Immature natural killer cell (primary cell): Measurements from ENCODE around the gene SERTAD2. TPM values are rescaled to one million over a fixed set of nuclear protein-coding genes. Genes with fewer than 3 reads are reported as not detected.

ENCODE experiments used
- DNase-seq, 3 donors: peaks; one replicate each; pipeline ENCODE4 v3.0.0; 2022; ENCODE audit warnings: mixed read lengths in 1 of 3
- H3K27ac Mint-ChIP-seq, 6 donors: one replicate each; pipeline ENCODE4 v1.8.0; 2020; ENCODE audit warnings: mixed read lengths in 6 of 6, mild to moderate bottlenecking in 5 of 6, inconsistent platforms in 4 of 6, moderate library complexity in 3 of 6
- H3K27me3 Mint-ChIP-seq, 3 donors: one replicate each; pipeline ENCODE4 v1.8.0; 2020 to 2021; ENCODE audit warnings: low read depth in 3 of 3, mild to moderate bottlenecking in 3 of 3, mixed read lengths in 3 of 3, moderate library complexity in 3 of 3, inconsistent platforms in 1 of 3
- H3K36me3 Mint-ChIP-seq, 3 donors: one replicate each; pipeline ENCODE4 v1.8.0; 2020; ENCODE audit warnings: mixed read lengths in 3 of 3, inconsistent platforms in 2 of 3, mild to moderate bottlenecking in 2 of 3
- H3K4me1 Mint-ChIP-seq, 2 donors: one replicate each; pipeline ENCODE4 v1.8.0; 2020; ENCODE audit warnings: inconsistent platforms in 2 of 2, mild to moderate bottlenecking in 2 of 2, mixed read lengths in 2 of 2, moderate library complexity in 1 of 2
- H3K4me3 Mint-ChIP-seq, 5 donors: one replicate each; pipeline ENCODE4 v1.8.0; 2020; ENCODE audit warnings: mild to moderate bottlenecking in 5 of 5, mixed read lengths in 5 of 5, inconsistent platforms in 3 of 5, moderate library complexity in 3 of 5
- H3K9me3 Mint-ChIP-seq, 6 donors: one replicate each; pipeline ENCODE4 v1.8.0; 2020; ENCODE audit warnings: mild to moderate bottlenecking in 6 of 6, mixed read lengths in 6 of 6, inconsistent platforms in 4 of 6, moderate library complexity in 3 of 6
- polyA plus RNA-seq, 3 donors: library from polyadenylated mRNA; unstranded; fragments of 300-500 nt; fragmentation: Illumina TruSeq; gene quantifications; one replicate each; pipeline ENCODE4 v1.2.3, GENCODE V29; 2021

Gene SERTAD2
- polyA plus RNA-seq, 3 donors from 2014 or later: 4.7 to 8.0 (median 6.1) TPM

DNA sequence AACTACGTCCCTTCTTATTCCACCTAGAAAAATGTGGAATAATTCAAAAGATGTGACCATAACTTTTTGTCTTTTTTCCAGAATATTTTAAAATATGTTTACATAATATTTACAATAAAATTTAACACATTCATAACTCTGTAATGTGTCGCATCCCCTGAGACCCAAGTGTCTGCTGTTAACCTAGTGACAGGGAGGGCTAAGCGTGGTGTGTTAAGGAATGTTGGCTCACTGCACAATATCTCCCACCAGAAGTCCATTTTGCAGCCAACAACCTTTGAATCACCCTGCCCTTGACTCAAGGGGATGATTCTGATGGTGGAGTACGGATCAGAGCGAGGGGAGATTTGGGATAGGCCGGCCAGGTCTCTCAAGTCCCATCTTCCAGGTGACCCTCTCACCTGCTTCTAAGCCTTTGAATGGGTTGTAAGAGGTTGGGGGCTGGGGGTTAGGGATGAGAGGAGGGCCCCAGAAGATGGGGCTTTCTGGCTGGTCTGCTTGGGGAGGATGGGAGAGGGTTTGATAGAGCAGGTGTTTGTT lies 43.3 kb downstream of the SERTAD2 start:
- no peaks in the 10 kb centered on the region for H3K36me3 Mint-ChIP-seq
- no peak for DNase-seq
- peaks cover 0 to 11% (median 0%) of the 10 kb centered on the region in 3 donors for H3K27me3 Mint-ChIP-seq
- no peaks in the 10 kb centered on the region for H3K9me3 Mint-ChIP-seq
- peaks cover 25 to 28% of the 10 kb centered on the region in 2 donors for H3K4me1 Mint-ChIP-seq
- peak overlapping the region; percentile 73 to 83 (median 79) for H3K4me3 Mint-ChIP-seq
- H3K27ac Mint-ChIP-seq: peak overlapping the region in 4 of 6 donors; percentile 22 to 80 (median 56)

DNA sequence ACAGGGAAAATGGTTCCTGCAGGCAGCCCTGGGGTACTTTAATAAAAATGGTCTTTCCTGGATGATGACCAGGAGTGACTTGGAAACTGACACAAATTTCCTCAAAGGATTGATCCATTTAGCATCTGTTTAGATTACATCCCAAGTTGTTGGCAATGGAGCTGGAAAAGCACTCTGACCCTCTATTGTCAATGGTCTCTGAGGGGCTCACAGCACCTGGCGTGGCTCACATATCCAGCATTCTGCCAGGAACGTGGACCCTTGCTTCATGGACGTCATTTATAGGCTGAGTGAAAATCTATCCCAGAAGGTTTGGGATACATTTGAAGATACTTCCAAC lies 43.8 kb downstream of the SERTAD2 start:
- Mint-ChIP-seq H3K9me3 (no peaks in the 10 kb centered on the region), H3K27me3 (peaks cover 0 to 11% (median 0%) of the 10 kb centered on the region in 3 donors), H3K27ac (peak overlapping the region in 5 of 6 donors; percentile 70 to 84 (median 80)), H3K36me3 (no peaks in the 10 kb centered on the region), H3K4me1 (peaks cover 25 to 28% of the 10 kb centered on the region in 2 donors), H3K4me3 (peak overlapping the region; percentile 73 to 83 (median 79))
- DNase-seq: no peak

DNA sequence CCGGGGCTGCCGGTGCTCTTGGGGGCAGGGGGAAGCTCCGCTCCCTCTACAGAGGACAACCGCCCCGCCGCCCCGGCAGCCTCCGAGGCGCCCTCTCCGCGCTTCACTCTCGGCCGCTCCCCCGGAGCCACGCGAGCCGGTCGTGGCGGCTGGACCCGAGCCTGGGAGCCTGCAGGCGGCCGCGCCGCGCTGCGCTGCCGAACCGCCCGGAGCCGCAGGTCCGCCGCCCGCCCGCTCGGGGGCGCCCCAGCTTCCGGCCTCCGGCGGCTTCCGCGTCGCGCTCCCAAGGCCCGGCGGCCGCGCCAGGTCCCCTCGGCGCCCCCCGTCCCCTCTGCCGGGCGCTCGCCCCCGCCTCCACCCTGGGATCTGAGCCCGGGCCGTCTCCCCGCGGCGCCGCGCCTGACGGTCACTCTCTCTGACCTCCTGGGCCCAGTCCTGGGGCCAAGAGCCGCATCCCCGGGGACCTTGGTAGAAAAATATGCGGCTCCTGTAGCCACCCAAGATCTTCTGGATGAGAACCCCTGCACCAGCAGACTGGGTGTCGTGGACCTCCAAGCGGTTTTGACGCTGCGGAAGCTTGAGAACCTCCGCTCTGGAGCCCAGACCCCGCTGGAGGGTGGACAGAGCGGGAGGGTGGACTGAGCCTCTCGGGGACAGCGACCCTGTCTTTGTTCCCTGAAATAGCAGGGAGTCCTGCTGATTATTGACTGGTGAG lies 44.3 kb downstream of the SERTAD2 start:
- H3K4me1 Mint-ChIP-seq: peaks cover 25 to 28% of the 10 kb centered on the region in 2 donors
- no peaks in the 10 kb centered on the region for H3K36me3 Mint-ChIP-seq
- peak overlapping the region; percentile 73 to 83 (median 79) for H3K4me3 Mint-ChIP-seq
- H3K27ac Mint-ChIP-seq: peak overlapping the region in 5 of 6 donors; percentile 70 to 84 (median 80)
- DNase-seq: peak; percentile 77 to 82 (median 78)
- peaks cover 0 to 11% (median 0%) of the 10 kb centered on the region in 3 donors for H3K27me3 Mint-ChIP-seq
- no peaks in the 10 kb centered on the region for H3K9me3 Mint-ChIP-seq

DNA sequence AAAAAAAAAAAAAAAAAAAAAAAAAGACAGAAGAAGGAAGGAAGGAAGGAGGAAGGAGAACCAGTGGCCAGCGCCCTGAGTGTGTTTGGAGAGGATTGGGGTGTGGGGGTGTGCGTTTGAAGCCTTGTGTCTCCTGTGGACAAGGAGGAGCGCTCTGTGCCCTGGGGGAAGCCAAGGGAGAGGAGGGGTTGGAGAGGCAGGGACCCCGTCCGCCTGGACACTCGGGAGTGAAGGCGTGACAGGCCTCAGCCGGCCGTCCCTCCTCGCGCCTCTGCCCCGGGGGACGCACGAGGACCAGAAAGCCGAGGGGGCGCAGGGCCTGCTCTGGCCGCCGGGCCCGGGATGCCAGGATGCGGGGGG lies 44.9 kb downstream of the SERTAD2 start:
- Mint-ChIP-seq H3K36me3 (no peaks in the 10 kb centered on the region), H3K9me3 (no peaks in the 10 kb centered on the region), H3K27ac (peak overlapping the region in 5 of 6 donors; percentile 48 to 85 (median 82)), H3K4me1 (peaks cover 25 to 28% of the 10 kb centered on the region in 2 donors), H3K27me3 (peaks cover 0 to 11% (median 0%) of the 10 kb centered on the region in 3 donors), H3K4me3 (peak overlapping the region; percentile 62 to 83 (median 77))
- DNase-seq: no peak

DNA sequence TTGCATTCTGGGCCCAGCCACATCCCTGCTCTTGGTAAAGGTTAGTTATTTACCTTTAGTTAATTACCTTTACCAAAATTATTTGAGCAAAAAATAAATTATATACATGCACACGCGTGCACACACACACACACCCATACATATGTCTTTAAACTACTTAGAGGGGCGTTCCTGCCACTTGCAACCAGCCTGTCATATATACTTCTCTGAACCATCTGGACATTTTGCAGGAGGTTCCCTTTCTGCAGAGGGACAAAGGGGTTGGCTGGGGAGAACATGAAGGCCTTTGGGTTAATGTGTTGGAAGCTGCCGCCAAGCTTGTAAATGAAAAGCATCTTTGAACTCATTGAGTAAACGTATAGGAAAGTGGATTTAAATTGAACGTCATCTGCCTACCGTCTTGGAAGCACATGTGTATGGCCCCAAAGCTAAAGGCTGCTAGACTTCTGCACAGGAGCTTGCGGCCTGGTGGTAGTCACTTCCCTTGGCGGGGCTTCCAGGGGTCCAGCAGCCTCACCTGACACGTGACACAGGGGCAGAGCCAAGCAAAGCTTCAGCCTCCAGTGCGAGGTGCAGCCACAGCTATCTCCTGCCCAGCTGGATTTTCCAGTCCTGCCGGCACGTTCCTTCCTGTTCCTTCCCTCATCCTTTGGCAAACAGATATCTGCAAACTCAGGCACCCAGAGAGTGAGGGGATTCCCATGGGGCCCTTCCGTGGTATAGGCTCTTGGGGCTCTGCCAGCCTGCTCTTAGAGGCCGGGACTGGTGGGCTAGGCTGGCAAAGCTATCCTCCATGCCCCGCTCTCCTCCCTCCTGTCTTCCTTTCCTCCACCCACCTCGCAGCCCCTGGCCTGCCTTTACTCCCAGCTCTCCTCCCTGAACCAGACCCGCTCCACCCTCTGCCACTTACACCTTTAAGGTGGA lies 46.1 kb downstream of the SERTAD2 start:
- Mint-ChIP-seq H3K4me3 (peak overlapping the region; percentile 62 to 83 (median 77)), H3K27me3 (peaks cover 0 to 11% (median 0%) of the 10 kb centered on the region in 3 donors), H3K27ac (peak overlapping the region; percentile 82 to 94 (median 87)), H3K9me3 (no peaks in the 10 kb centered on the region), H3K36me3 (no peaks in the 10 kb centered on the region), H3K4me1 (peaks cover 25 to 28% of the 10 kb centered on the region in 2 donors)
- DNase-seq: peak in 1 of 3 donors; percentile 9

DNA sequence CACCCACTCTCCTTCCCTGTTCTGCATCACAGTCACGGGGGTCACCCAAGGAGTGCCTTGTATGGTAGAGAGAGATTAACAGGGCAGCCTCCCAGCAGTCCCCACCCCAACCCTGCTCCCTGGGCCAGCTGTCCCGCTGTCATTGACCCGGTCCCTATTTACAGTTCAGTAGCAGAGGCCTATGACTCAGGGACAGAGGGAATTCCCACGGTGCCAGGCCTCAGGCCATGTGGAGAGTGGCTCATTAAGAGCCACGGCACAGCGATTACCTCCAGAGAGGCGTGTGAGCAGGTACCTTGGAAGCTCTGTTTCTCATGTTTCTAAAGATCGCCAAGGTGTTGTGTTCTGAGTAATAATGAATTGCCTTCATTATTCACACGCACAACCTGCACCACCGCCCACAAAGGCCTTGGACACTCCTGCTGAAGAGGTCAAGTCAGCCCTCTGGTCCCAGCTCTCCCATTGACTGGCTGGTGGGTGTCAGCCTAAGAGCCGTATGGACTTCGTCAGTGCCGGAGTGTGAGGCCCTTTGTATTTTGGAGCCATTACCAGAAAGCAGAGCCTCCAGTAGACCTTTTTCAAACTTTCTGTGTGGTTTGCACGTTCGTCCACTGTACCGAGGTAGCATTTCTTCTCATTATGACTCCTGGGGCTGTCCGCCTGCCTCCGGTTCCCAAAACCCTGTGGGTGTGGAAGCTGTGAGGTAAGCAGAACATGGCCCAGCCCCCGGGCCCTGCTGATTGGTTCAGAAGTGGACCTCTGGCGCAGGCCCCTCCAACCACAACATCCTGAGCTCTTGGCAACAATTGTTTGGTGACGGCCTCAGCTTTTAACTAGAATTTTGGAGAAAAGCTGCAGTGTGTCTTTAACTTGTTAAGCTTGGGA lies 47.0 kb downstream of the SERTAD2 start:
- peaks cover 0 to 15% (median 0%) of the 10 kb centered on the region in 3 donors for H3K27me3 Mint-ChIP-seq
- peaks cover 25 to 28% of the 10 kb centered on the region in 2 donors for H3K4me1 Mint-ChIP-seq
- no peaks in the 10 kb centered on the region for H3K9me3 Mint-ChIP-seq
- no peaks in the 10 kb centered on the region for H3K36me3 Mint-ChIP-seq
- peak overlapping the region; percentile 82 to 94 (median 87) for H3K27ac Mint-ChIP-seq
- H3K4me3 Mint-ChIP-seq: peak overlapping the region; percentile 59 to 83 (median 77)
- DNase-seq: peak; percentile 91 to 92 (median 92)

DNA sequence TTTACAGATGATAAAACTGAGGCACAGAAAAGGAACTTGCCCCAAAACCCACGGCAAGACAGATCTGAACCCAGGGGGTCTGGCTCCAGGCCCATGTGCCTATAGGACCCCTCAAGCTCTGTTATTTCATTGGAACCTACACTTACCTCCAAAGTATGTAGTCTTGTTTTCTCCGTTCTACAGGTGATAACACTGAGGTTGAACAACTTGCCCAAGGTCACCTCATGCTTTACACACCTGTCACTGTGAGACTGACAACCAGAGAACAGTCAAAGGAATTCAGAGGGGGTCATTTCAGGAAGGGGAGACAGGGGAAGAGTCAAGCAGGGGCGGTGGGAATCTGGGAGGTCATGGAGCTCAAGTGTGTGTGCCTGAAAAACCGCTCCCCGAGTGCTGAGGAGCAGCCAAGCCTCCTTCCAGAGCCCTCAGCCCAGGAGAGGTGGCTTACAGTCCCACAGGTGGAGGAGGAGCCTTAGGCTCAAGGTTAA lies 47.7 kb downstream of the SERTAD2 start:
- H3K9me3 Mint-ChIP-seq: no peaks in the 10 kb centered on the region
- H3K4me3 Mint-ChIP-seq: peak overlapping the region in 4 of 5 donors; percentile 7 to 83 (median 36)
- no peak for DNase-seq
- H3K36me3 Mint-ChIP-seq: no peaks in the 10 kb centered on the region
- H3K4me1 Mint-ChIP-seq: peaks cover 25 to 28% of the 10 kb centered on the region in 2 donors
- H3K27ac Mint-ChIP-seq: peak overlapping the region; percentile 45 to 94 (median 85)
- H3K27me3 Mint-ChIP-seq: peaks cover 0 to 16% (median 0%) of the 10 kb centered on the region in 3 donors

DNA sequence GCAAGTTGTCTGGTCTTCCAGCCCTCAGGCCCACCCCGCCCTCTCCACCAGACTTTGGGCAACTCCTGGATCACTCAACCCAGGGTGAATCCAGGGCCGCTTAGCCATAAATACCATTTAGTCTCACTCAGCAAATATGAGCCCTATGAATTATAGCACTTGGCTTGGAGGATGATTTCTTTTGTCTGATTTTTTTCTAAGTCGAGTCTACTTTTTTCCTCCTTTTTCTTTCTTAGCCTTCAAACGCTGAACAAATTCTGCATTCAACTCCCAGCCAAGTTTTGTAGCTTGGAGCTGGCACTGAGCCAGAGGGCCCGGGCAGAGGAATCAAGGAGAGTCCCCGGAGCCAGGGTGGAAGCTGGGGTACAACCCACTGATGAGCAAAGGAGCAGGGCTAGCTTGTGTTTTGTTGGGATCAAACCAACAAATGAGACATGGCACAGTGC lies 48.7 kb downstream of the SERTAD2 start:
- Mint-ChIP-seq H3K4me1 (peaks cover 25 to 28% of the 10 kb centered on the region in 2 donors), H3K27ac (peak overlapping the region in 2 of 6 donors; percentile 5 to 29), H3K4me3 (no peak overlapping the region), H3K27me3 (peaks cover 0 to 16% (median 0%) of the 10 kb centered on the region in 3 donors), H3K36me3 (no peaks in the 10 kb centered on the region), H3K9me3 (no peaks in the 10 kb centered on the region)
- no peak for DNase-seq

DNA sequence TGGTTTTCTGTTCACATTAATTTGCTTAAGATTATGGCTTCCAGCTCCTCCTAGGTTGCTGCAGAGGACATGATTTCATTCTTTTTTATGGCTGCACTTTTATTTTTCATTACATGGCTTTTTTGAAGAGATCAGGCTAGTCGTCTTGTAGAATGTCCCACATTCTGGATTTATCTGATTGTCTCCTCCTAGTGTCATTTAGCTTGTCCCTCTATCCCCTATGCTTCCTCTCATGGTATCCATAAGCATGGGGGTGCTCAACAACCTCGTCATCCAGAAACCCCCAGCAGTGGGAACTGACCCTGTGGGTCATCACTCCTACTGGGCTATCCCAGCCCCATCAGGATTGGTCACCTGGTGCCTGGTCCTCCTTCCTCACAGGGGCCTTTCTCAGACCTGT lies 49.6 kb downstream of the SERTAD2 start:
- no peaks in the 10 kb centered on the region for H3K9me3 Mint-ChIP-seq
- H3K4me3 Mint-ChIP-seq: no peak overlapping the region
- no peaks in the 10 kb centered on the region for H3K36me3 Mint-ChIP-seq
- peaks cover 0 to 16% (median 0%) of the 10 kb centered on the region in 3 donors for H3K27me3 Mint-ChIP-seq
- H3K4me1 Mint-ChIP-seq: peaks cover 25% of the 10 kb centered on the region in 2 donors
- no peak for DNase-seq
- peak overlapping the region in 2 of 6 donors; percentile 5 to 60 for H3K27ac Mint-ChIP-seq

DNA sequence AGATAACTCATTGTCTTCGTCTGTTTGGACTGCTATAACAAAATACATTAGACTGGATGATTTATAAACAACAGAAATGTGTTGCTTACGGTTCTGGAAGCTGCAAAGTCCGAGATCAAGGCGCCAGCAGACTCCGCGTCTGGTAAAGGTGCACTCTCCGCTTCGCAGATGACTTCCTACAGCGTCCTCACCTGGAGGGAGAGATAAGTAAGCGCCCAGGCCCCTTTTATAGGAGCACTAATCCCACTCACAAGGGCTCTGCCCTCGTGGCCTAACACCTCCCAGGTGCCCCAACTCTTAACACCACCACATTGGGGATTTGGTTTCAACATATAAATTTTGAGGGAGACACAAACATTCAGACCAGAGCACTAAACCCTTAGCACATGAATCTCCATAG lies 51.3 kb downstream of the SERTAD2 start:
- no peak overlapping the region for H3K27ac Mint-ChIP-seq

DNA sequence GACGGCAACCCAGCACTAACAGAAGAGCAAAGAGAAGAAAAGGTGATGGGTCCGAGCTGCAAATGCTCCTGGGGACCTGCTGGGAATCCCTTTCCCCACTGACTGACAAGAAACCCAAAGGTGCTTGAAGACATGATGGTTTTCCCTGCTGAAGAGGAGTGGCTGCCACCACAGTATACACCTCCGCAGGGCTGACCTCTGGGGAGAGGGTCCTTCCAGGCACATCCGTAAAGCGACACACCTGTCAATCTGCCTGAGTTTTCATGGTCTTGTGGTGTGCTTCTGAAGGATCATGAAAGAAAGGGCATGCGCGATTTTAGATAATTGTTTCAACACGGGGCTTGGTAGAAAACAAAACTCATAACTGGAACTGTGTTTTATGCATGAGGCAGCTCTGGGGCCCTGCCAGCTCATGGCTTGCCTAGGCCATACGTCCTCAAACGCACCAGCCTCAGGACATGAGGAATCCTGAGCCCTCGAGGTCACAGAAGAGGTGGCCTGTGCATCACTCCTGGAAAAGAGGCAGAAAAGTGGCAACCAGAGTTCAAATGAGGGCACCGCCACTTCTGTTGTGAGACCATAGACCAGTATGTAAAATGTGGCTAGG lies 51.8 kb downstream of the SERTAD2 start:
- no peak overlapping the region for H3K4me3 Mint-ChIP-seq
- no peaks in the 10 kb centered on the region for H3K9me3 Mint-ChIP-seq
- peaks cover 8 to 10% of the 10 kb centered on the region in 2 donors for H3K4me1 Mint-ChIP-seq
- no peak overlapping the region for H3K27ac Mint-ChIP-seq
- H3K27me3 Mint-ChIP-seq: peaks cover 0 to 7% (median 3%) of the 10 kb centered on the region in 3 donors
- DNase-seq: no peak
- H3K36me3 Mint-ChIP-seq: no peaks in the 10 kb centered on the region

More for the DNA sequence above, 51.3 kb downstream of the SERTAD2 start:
- H3K36me3 Mint-ChIP-seq: no peaks in the 10 kb centered on the region
- peaks cover 13 to 16% of the 10 kb centered on the region in 2 donors for H3K4me1 Mint-ChIP-seq
- H3K27me3 Mint-ChIP-seq: peaks cover 0 to 12% (median 3%) of the 10 kb centered on the region in 3 donors
- H3K9me3 Mint-ChIP-seq: no peaks in the 10 kb centered on the region
- no peak for DNase-seq
- H3K4me3 Mint-ChIP-seq: no peak overlapping the region

DNA sequence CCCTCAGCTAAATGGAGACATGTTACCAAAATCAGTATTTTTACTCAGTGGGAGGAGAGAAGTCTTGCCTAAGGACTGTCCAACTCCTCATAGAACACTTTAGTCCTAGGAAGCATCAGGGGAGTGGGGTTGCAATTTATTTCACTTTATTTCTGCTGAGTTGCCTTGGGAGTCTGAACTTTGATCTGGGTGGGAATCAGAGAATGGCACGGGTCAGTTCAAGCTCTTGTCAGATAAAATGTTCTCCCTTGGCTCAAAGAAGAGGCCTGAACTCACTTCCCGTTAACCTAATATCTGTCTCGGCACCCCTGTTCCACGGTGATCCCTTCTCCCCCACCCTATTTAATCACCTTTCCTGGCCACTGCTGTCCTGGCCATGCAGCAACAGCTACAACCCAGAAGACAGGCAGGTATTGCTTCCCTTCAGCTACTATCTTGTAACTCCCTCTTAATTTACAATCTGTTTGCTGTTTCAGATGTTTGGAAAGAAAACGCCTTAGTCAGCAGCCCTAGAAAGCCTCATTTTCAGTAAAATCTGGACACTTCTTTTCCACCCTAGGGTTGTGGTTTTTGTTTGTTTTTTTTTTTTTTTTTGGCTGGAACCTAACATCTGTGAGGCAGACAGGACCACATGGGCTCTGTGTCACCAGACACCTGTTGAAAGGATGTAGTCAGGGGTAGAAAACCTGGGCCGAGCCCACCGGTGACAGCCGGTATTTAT lies 52.5 kb downstream of the SERTAD2 start:
- Mint-ChIP-seq H3K27ac (no peak overlapping the region), H3K4me3 (no peak overlapping the region), H3K4me1 (peaks cover 2 to 4% of the 10 kb centered on the region in 2 donors), H3K36me3 (no peaks in the 10 kb centered on the region), H3K27me3 (peaks cover 0 to 7% (median 3%) of the 10 kb centered on the region in 3 donors), H3K9me3 (no peaks in the 10 kb centered on the region)
- DNase-seq: no peak
